Smooth muscle cell (in vitro differentiated cells): ENCODE data around the gene TRIM36. TPM values are rescaled to one million over a fixed set of nuclear protein-coding genes. Genes with fewer than 3 reads are reported as not detected.

ENCODE experiments used
- DNase-seq: peaks from one replicate; lab custom pipeline; 2025; ENCODE audit not compliant: unreplicated experiment; lab: John Stamatoyannopoulos, UW
- H2AFZ ChIP-seq: fragments of 200-600 bp; sonication (generic); 2 replicates; pipeline ENCODE4 v1.6.0; 2016; ENCODE audit warnings: antibody characterized with exemption, low read depth, mild to moderate bottlenecking
- H3F3A ChIP-seq: fragments of 200-600 bp; sonication (generic); 2 replicates; pipeline ENCODE4 v1.6.0; 2017; ENCODE audit warnings: antibody characterized with exemption, low read depth
- H3K27ac ChIP-seq: fragments of 200-600 bp; sonication (generic); 2 replicates; pipeline ENCODE4 v1.5.1; 2016; ENCODE audit warnings: low read depth, mild to moderate bottlenecking
- H3K27me3 ChIP-seq: fragments of 200-600 bp; sonication (generic); 2 replicates; pipeline ENCODE4 v1.6.1; 2016; ENCODE audit warnings: low read depth, mild to moderate bottlenecking
- H3K36me3 ChIP-seq: fragments of 200-600 bp; sonication (generic); 2 replicates; pipeline ENCODE4 v1.5.1; 2016; ENCODE audit warnings: low read depth
- H3K4me1 ChIP-seq: fragments of 200-600 bp; sonication (generic); 2 replicates; pipeline ENCODE4 v1.5.1; 2016; ENCODE audit warnings: low read depth
- H3K4me2 ChIP-seq: fragments of 200-600 bp; sonication (generic); 2 replicates; pipeline ENCODE4 v1.6.0; 2016; ENCODE audit warnings: mild to moderate bottlenecking
- H3K4me3 ChIP-seq: fragments of 200-600 bp; sonication (generic); 2 replicates; pipeline ENCODE4 v1.5.1; 2016; ENCODE audit warnings: mild to moderate bottlenecking
- H3K79me2 ChIP-seq: fragments of 200-600 bp; sonication (generic); 2 replicates; pipeline ENCODE4 v1.6.0; 2016; ENCODE audit warnings: low read depth, mild to moderate bottlenecking
- H3K9ac ChIP-seq: fragments of 200-600 bp; sonication (generic); 2 replicates; pipeline ENCODE4 v1.6.0; 2016; ENCODE audit warnings: low read depth
- H3K9me3 ChIP-seq: fragments of 200-600 bp; sonication (generic); replicated peaks from 2 replicates; pipeline ENCODE4 v1.5.1; 2016; ENCODE audit warnings: low read depth
- H4K20me1 ChIP-seq: fragments of 200-600 bp; sonication (generic); 2 replicates; pipeline ENCODE4 v1.6.0; 2016; ENCODE audit warnings: low read depth
- WGBS: methylation state at CpG from one replicate; pipeline ENCODE4 v1.1.7; 2016; ENCODE audit warnings: low lambda C conversion rate; 5-methylcytosine and 5-hydroxymethylcytosine counted together
- polyA plus RNA-seq: library from polyadenylated mRNA; unstranded; fragments of >200 nt; fragmentation: Nextera tagmentation; extraction: Ambion mirVana; gene quantifications from 2 replicates; pipeline ENCODE4 v1.2.1, GENCODE V29; 2016
- total RNA-seq: library from RNA; depleted of rRNA; stranded (reverse); fragments of >200 nt; gene quantifications from 2 replicates; pipeline ENCODE4 v1.2.3, GENCODE V29; 2014
- TF ChIP-seq, protein P1 (sequence below): fragments of 200-600 bp; sonication (generic); IDR thresholded peaks from 2 replicates; pipeline ENCODE4 v1.5.1; 2017; ENCODE audit warnings: borderline replicate concordance, mild to moderate bottlenecking, antibody characterized with exemption; ENCODE audit not compliant: insufficient read depth, poor library complexity, severe bottlenecking

Gene TRIM36
- total and polyA plus RNA-seq, 2 experiments from 2014 or later, result 0.86 to 2.1 TPM

DNA sequence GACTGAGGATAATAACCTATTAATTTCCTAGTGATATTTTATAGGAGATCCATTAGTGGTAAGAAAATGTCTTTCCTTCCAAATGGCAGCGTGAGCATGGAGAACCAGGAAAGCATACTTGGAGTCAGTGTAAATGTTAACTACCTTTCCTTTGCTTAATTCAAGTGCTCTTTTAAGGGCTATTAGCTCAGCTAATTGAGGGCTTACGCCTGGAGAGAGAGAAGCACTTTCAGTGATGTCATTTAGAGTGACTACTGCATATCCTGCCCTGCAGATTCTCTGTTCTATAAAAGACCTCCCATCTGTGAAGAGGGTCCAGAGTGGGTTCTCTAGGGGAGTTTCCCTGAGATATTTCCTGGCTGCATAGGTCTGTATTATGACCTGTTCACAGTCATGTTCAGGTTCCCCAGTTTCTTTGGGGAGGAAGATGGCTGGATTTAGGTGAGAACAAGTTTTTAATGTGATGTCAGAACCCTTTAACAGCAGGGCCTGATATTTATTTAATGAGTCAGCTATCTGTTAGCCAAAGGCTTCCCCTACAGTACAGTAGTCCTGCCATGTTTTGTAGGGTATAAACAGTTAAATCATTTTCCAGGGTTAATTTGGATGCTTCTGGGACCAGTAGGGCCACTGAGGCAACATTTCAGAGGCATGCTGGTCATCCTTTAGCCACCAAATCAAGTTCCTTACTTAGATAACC, 89.6 kb downstream of the TRIM36 start:
- Histone ChIP-seq H3K4me1 (no peaks in the 10 kb centered on the region), H3K27ac (no peak overlapping the region), H3K9ac (no peak overlapping the region), H3K9me3 (no peaks in the 10 kb centered on the region), H3F3A (no peaks in the 10 kb centered on the region), H2AFZ (no peak overlapping the region), H3K36me3 (no peaks in the 10 kb centered on the region), H3K4me2 (no peak overlapping the region), H3K27me3 (no peaks in the 10 kb centered on the region), H4K20me1 (no peaks in the 10 kb centered on the region), H3K79me2 (no peaks in the 10 kb centered on the region), H3K4me3 (no peak overlapping the region)
- no peak for DNase-seq
- 38% methylated on average over 2 of the region's 2 CpGs for WGBS
- TF ChIP-seq, protein P1, sequence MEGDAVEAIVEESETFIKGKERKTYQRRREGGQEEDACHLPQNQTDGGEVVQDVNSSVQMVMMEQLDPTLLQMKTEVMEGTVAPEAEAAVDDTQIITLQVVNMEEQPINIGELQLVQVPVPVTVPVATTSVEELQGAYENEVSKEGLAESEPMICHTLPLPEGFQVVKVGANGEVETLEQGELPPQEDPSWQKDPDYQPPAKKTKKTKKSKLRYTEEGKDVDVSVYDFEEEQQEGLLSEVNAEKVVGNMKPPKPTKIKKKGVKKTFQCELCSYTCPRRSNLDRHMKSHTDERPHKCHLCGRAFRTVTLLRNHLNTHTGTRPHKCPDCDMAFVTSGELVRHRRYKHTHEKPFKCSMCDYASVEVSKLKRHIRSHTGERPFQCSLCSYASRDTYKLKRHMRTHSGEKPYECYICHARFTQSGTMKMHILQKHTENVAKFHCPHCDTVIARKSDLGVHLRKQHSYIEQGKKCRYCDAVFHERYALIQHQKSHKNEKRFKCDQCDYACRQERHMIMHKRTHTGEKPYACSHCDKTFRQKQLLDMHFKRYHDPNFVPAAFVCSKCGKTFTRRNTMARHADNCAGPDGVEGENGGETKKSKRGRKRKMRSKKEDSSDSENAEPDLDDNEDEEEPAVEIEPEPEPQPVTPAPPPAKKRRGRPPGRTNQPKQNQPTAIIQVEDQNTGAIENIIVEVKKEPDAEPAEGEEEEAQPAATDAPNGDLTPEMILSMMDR, result no peak

Other genes starting within 250 kb of the TRIM36 start
- 12.5 and 13.1 TPM in 2 replicates for gene PGGT1B, start 93.0 kb upstream of the TRIM36 start, total RNA-seq
- 5.7 and 7.1 TPM in 2 replicates for gene PGGT1B, start 93.0 kb upstream of the TRIM36 start, polyA plus RNA-seq
- 9.1 and 9.4 TPM in 2 replicates for gene CCDC112, start 126.7 kb upstream of the TRIM36 start, total RNA-seq
- 6.3 and 8.4 TPM in 2 replicates for gene CCDC112, start 126.7 kb upstream of the TRIM36 start, polyA plus RNA-seq